CD4-positive, alpha-beta memory T cell (primary cell): ENCODE data around the gene SULT4A1. TPM values are rescaled to one million over a fixed set of nuclear protein-coding genes. Genes with fewer than 3 reads are reported as not detected.

Experiments
- CTCF ChIA-PET: fragments of 350-600 bp; sonication (Branson Sonifier 250); formaldehyde crosslinking; loops from one replicate; lab custom pipeline; 2021; ENCODE audit warnings: inconsistent platforms; ENCODE audit not compliant: partially characterized antibody; lab: Charles Lee
- POLR2A ChIA-PET: fragments of 350-600 bp; sonication (Branson Sonifier 250); formaldehyde crosslinking; loops from one replicate; lab custom pipeline; 2021; ENCODE audit not compliant: partially characterized antibody; lab: Charles Lee
- DNase-seq, 5 donors: peaks; one replicate each; pipeline versions ENCODE4 v3.0.0 to v3.0.0-alpha.2; 2020 to 2022; ENCODE audit warnings: mixed read lengths in 1 of 5
- H3K27ac ChIP-seq: one replicate; pipeline ENCODE4 v1.7.0; 2013; ENCODE audit warnings: low read depth, low read length
- H3K27me3 ChIP-seq: 2 replicates; pipeline ENCODE4 v1.7.0; 2013; ENCODE audit warnings: mild to moderate bottlenecking, low read length, moderate library complexity; ENCODE audit not compliant: insufficient read depth
- H3K36me3 ChIP-seq: 2 replicates; pipeline ENCODE4 v1.7.0; 2013; ENCODE audit warnings: mild to moderate bottlenecking, low read length, moderate library complexity; ENCODE audit not compliant: insufficient read depth
- H3K4me1 ChIP-seq: 2 replicates; pipeline ENCODE4 v1.7.0; 2013; ENCODE audit warnings: mild to moderate bottlenecking, low read length, moderate library complexity; ENCODE audit not compliant: insufficient read depth
- H3K4me3 ChIP-seq, 2 donors: one replicate each; pipeline ENCODE4 v1.7.0; 2013; ENCODE audit warnings: low read length in 2 of 2, mild to moderate bottlenecking in 1 of 2
- H3K9me3 ChIP-seq, 2 donors: one replicate each; pipeline ENCODE4 v1.7.0; 2013; ENCODE audit warnings: low read length in 2 of 2, control low read depth in 1 of 2; ENCODE audit not compliant: control insufficient read depth in 1 of 2
- H3K27ac Mint-ChIP-seq, 7 donors: one replicate each; pipeline ENCODE4 v1.8.0; 2020 to 2021; ENCODE audit warnings: mixed read lengths in 7 of 7, mild to moderate bottlenecking in 6 of 7, inconsistent platforms in 3 of 7, moderate library complexity in 3 of 7
- H3K27me3 Mint-ChIP-seq, 2 donors: one replicate each; pipeline ENCODE4 v1.8.0; 2020 to 2021; ENCODE audit warnings: mixed read lengths in 2 of 2
- H3K36me3 Mint-ChIP-seq, 2 donors: one replicate each; pipeline ENCODE4 v1.8.0; 2020 to 2021; ENCODE audit warnings: mixed read lengths in 2 of 2, inconsistent platforms in 1 of 2, mild to moderate bottlenecking in 1 of 2
- H3K4me1 Mint-ChIP-seq, 4 donors: one replicate each; pipeline ENCODE4 v1.8.0; 2020 to 2021; ENCODE audit warnings: mixed read lengths in 4 of 4, mild to moderate bottlenecking in 1 of 4
- H3K4me3 Mint-ChIP-seq, 8 donors: one replicate each; pipeline ENCODE4 v1.8.0; 2020 to 2021; ENCODE audit warnings: mixed read lengths in 8 of 8, mild to moderate bottlenecking in 7 of 8, moderate library complexity in 6 of 8, inconsistent platforms in 3 of 8
- H3K9me3 Mint-ChIP-seq, 8 donors: one replicate each; pipeline ENCODE4 v1.8.0; 2020 to 2021; ENCODE audit warnings: mixed read lengths in 8 of 8, mild to moderate bottlenecking in 5 of 8, inconsistent platforms in 3 of 8, moderate library complexity in 1 of 8
- intact Hi-C: fragments of 100-400 bp; cut with micrococcal nuclease; formaldehyde crosslinking; loops from one replicate; pipeline ENCODE4 v1.15.1; 2023
- polyA plus RNA-seq, 2 donors: library from polyadenylated mRNA; unstranded; fragments of 300-500 nt; fragmentation: Illumina TruSeq; gene quantifications; one replicate each; pipeline ENCODE4 v1.2.3, GENCODE V29; 2021
- total RNA-seq, 2 experiments: library from RNA; stranded (reverse); gene quantifications; one replicate each; pipeline ENCODE4 v1.2.3, GENCODE V29; 2021

SULT4A1 gene
- total and polyA plus RNA-seq, 4 experiments from 2014 or later: not detected

- H3K27ac ChIP-seq: no peak overlapping the region
- Mint-ChIP-seq H3K36me3 (peaks cover 0 to 5% of the 10 kb centered on the region in 2 donors), H3K4me3 (no peak overlapping the region), H3K27me3 (peaks cover 40 to 46% of the 10 kb centered on the region in 2 donors), H3K9me3 (peaks cover 0 to 22% (median 11%) of the 10 kb centered on the region in 8 donors), H3K27ac (no peak overlapping the region), H3K4me1 (peaks cover 0 to 5% (median 0%) of the 10 kb centered on the region in 4 donors)
- POLR2A ChIA-PET: no interaction called here
- CTCF ChIA-PET: no interaction called here
- H3K36me3 ChIP-seq: no peaks in the 10 kb centered on the region
- H3K4me1 ChIP-seq: no peaks in the 10 kb centered on the region
- DNase-seq: no peak
- peaks cover 8% of the 10 kb centered on the region for H3K27me3 ChIP-seq
- no peaks in the 10 kb centered on the region for H3K9me3 ChIP-seq
- H3K4me3 ChIP-seq: no peak overlapping the region
- intact Hi-C loops: no loop called here
Measured at GRCh38 chr22:43859621-43860020, 2.7 kb downstream of the SULT4A1 start.

- peaks cover 0 to 22% (median 11%) of the 10 kb centered on the region in 8 donors for H3K9me3 Mint-ChIP-seq
- Histone ChIP-seq H3K27ac (no peak overlapping the region), H3K27me3 (peaks cover 8% of the 10 kb centered on the region), H3K36me3 (no peaks in the 10 kb centered on the region), H3K9me3 (no peaks in the 10 kb centered on the region), H3K4me1 (no peaks in the 10 kb centered on the region), H3K4me3 (no peak overlapping the region)
- POLR2A ChIA-PET: no interaction called here
- no peak overlapping the region for H3K27ac Mint-ChIP-seq
- no peak overlapping the region for H3K4me3 Mint-ChIP-seq
- CTCF ChIA-PET: no interaction called here
- intact Hi-C loops: no loop called here
- peaks cover 39 to 46% of the 10 kb centered on the region in 2 donors for H3K27me3 Mint-ChIP-seq
- no peak for DNase-seq
- H3K36me3 Mint-ChIP-seq: peaks cover 0 to 5% of the 10 kb centered on the region in 2 donors
- peaks cover 0 to 5% (median 0%) of the 10 kb centered on the region in 4 donors for H3K4me1 Mint-ChIP-seq
Measured at GRCh38 chr22:43859176-43859575, 3.1 kb downstream of the SULT4A1 start.

- Mint-ChIP-seq H3K27ac (no peak overlapping the region), H3K4me3 (no peak overlapping the region), H3K27me3 (peaks cover 30 to 38% of the 10 kb centered on the region in 2 donors), H3K4me1 (peaks cover 0 to 5% (median 0%) of the 10 kb centered on the region in 4 donors), H3K36me3 (peaks cover 0 to 5% of the 10 kb centered on the region in 2 donors), H3K9me3 (peaks cover 0 to 22% (median 11%) of the 10 kb centered on the region in 8 donors)
- H3K27ac ChIP-seq: no peak overlapping the region
- no peak overlapping the region for H3K4me3 ChIP-seq
- H3K4me1 ChIP-seq: no peaks in the 10 kb centered on the region
- intact Hi-C loops: no loop called here
- H3K9me3 ChIP-seq: no peaks in the 10 kb centered on the region
- H3K27me3 ChIP-seq: peaks cover 8% of the 10 kb centered on the region
- DNase-seq: no peak
- no peaks in the 10 kb centered on the region for H3K36me3 ChIP-seq
- ChIA-PET POLR2A (no interaction called here), CTCF (no interaction called here)
Measured at GRCh38 chr22:43858156-43858895, 4.0 kb downstream of the SULT4A1 start.

GRCh38 chr22:43857367-43857766, 4.9 kb downstream of the SULT4A1 start:
- Histone ChIP-seq H3K36me3 (no peaks in the 10 kb centered on the region), H3K4me3 (no peak overlapping the region), H3K4me1 (no peaks in the 10 kb centered on the region), H3K27me3 (peaks cover 8% of the 10 kb centered on the region), H3K27ac (no peak overlapping the region), H3K9me3 (no peaks in the 10 kb centered on the region)
- Mint-ChIP-seq H3K27ac (no peak overlapping the region), H3K4me1 (no peaks in the 10 kb centered on the region), H3K36me3 (peaks cover 0 to 5% of the 10 kb centered on the region in 2 donors), H3K27me3 (peaks cover 28 to 37% of the 10 kb centered on the region in 2 donors), H3K4me3 (no peak overlapping the region), H3K9me3 (peaks cover 0 to 22% (median 11%) of the 10 kb centered on the region in 8 donors)
- intact Hi-C loops: no loop called here
- CTCF ChIA-PET: interaction anchor here (0.7 kb wide), 1 partner anchor 233 kb away, joined by 3 read pairs; no protein-coding TSS in a partner anchor
- POLR2A ChIA-PET: no interaction called here
- DNase-seq: no peak

GRCh38 chr22:43855431-43855830, 6.9 kb downstream of the SULT4A1 start:
- H3K27ac ChIP-seq: no peak overlapping the region
- intact Hi-C loops: no loop called here
- no peak overlapping the region for H3K4me3 ChIP-seq
- H3K9me3 Mint-ChIP-seq: peaks cover 0 to 22% (median 11%) of the 10 kb centered on the region in 8 donors
- no peaks in the 10 kb centered on the region for H3K36me3 ChIP-seq
- H3K27me3 ChIP-seq: no peaks in the 10 kb centered on the region
- DNase-seq: no peak
- no peak overlapping the region for H3K27ac Mint-ChIP-seq
- no peaks in the 10 kb centered on the region for H3K9me3 ChIP-seq
- peaks cover 28 to 34% of the 10 kb centered on the region in 2 donors for H3K27me3 Mint-ChIP-seq
- POLR2A ChIA-PET: no interaction called here
- H3K4me1 Mint-ChIP-seq: no peaks in the 10 kb centered on the region
- CTCF ChIA-PET: no interaction called here
- H3K4me1 ChIP-seq: no peaks in the 10 kb centered on the region
- H3K4me3 Mint-ChIP-seq: no peak overlapping the region
- H3K36me3 Mint-ChIP-seq: peaks cover 0 to 5% of the 10 kb centered on the region in 2 donors

GRCh38 chr22:43854786-43855271, 7.5 kb downstream of the SULT4A1 start:
- intact Hi-C loops: no loop called here
- Histone ChIP-seq H3K4me1 (no peaks in the 10 kb centered on the region), H3K27me3 (no peaks in the 10 kb centered on the region), H3K9me3 (no peaks in the 10 kb centered on the region), H3K36me3 (no peaks in the 10 kb centered on the region), H3K27ac (no peak overlapping the region), H3K4me3 (no peak overlapping the region)
- peaks cover 0 to 5% of the 10 kb centered on the region in 2 donors for H3K36me3 Mint-ChIP-seq
- no peaks in the 10 kb centered on the region for H3K4me1 Mint-ChIP-seq
- no peak for DNase-seq
- no peak overlapping the region for H3K4me3 Mint-ChIP-seq
- CTCF ChIA-PET: no interaction called here
- H3K9me3 Mint-ChIP-seq: peaks cover 0 to 22% (median 11%) of the 10 kb centered on the region in 8 donors
- no peak overlapping the region for H3K27ac Mint-ChIP-seq
- peaks cover 28 to 32% of the 10 kb centered on the region in 2 donors for H3K27me3 Mint-ChIP-seq
- POLR2A ChIA-PET: no interaction called here

GRCh38 chr22:43854121-43854785, 8.1 kb downstream of the SULT4A1 start:
- Histone ChIP-seq H3K4me1 (no peaks in the 10 kb centered on the region), H3K27me3 (no peaks in the 10 kb centered on the region), H3K27ac (no peak overlapping the region), H3K4me3 (no peak overlapping the region), H3K36me3 (no peaks in the 10 kb centered on the region), H3K9me3 (no peaks in the 10 kb centered on the region)
- CTCF ChIA-PET: no interaction called here
- no peaks in the 10 kb centered on the region for H3K4me1 Mint-ChIP-seq
- DNase-seq: no peak
- H3K9me3 Mint-ChIP-seq: peaks cover 0 to 22% (median 11%) of the 10 kb centered on the region in 8 donors
- no peak overlapping the region for H3K27ac Mint-ChIP-seq
- intact Hi-C loops: no loop called here
- H3K27me3 Mint-ChIP-seq: peaks cover 25 to 32% of the 10 kb centered on the region in 2 donors
- H3K36me3 Mint-ChIP-seq: peaks cover 0 to 5% of the 10 kb centered on the region in 2 donors
- POLR2A ChIA-PET: no interaction called here
- H3K4me3 Mint-ChIP-seq: no peak overlapping the region
